DOHH2 (cell line): Measurements from ENCODE around the gene AMTN.

ENCODE experiments used
- H3F3A ChIP-seq: fragments of 200-600 bp; sonication (generic), shearing (Covaris generic); 2 replicates; pipeline ENCODE4 v1.6.0; 2016; ENCODE audit warnings: antibody characterized with exemption, mild to moderate bottlenecking; ENCODE audit not compliant: control insufficient read depth, insufficient read depth
- H3K27ac ChIP-seq: fragments of 200-600 bp; sonication (generic); 2 replicates; pipeline ENCODE4 v1.5.1; 2014; ENCODE audit warnings: low read depth, mild to moderate bottlenecking, low read length, moderate library complexity
- H3K27me3 ChIP-seq: fragments of 200-600 bp; sonication (generic); 2 replicates; pipeline ENCODE4 v1.6.1; 2014; ENCODE audit warnings: mild to moderate bottlenecking, low read length, mixed read lengths; ENCODE audit not compliant: control insufficient read depth
- H3K36me3 ChIP-seq: fragments of 200-600 bp; sonication (generic); 2 replicates; pipeline ENCODE4 v1.6.1; 2014; ENCODE audit warnings: mild to moderate bottlenecking, low read length, moderate library complexity, mixed read lengths; ENCODE audit not compliant: control insufficient read depth
- H3K4me1 ChIP-seq: fragments of 200-600 bp; sonication (generic); 2 replicates; pipeline ENCODE4 v1.6.1; 2014; ENCODE audit warnings: mild to moderate bottlenecking, low read length, mixed read lengths; ENCODE audit not compliant: control insufficient read depth
- H3K4me2 ChIP-seq: fragments of 200-600 bp; sonication (generic); 2 replicates; pipeline ENCODE4 v1.6.0; 2014; ENCODE audit warnings: mild to moderate bottlenecking, low read length, moderate library complexity
- H3K4me3 ChIP-seq: fragments of 200-600 bp; sonication (generic); 2 replicates; pipeline ENCODE4 v1.5.1; 2014; ENCODE audit warnings: mild to moderate bottlenecking, low read length, mixed read lengths
- H3K79me2 ChIP-seq: fragments of 200-600 bp; sonication (generic); 2 replicates; pipeline ENCODE4 v1.6.1; 2014; ENCODE audit warnings: mild to moderate bottlenecking, low read length, mixed read lengths; ENCODE audit not compliant: control insufficient read depth
- H3K9me2 ChIP-seq: fragments of 200-600 bp; sonication (generic); replicated peaks from 2 replicates; pipeline ENCODE4 v1.6.1; 2014; ENCODE audit warnings: mild to moderate bottlenecking, low read length, mixed read lengths; ENCODE audit not compliant: control insufficient read depth
- H3K9me3 ChIP-seq: fragments of 200-600 bp; sonication (generic); 2 replicates; pipeline ENCODE4 v1.6.1; 2014; ENCODE audit warnings: antibody characterized with exemption, low read length, mixed read lengths; ENCODE audit not compliant: control insufficient read depth, insufficient read depth
- H4K20me1 ChIP-seq: fragments of 200-600 bp; sonication (generic); 2 replicates; pipeline ENCODE4 v1.6.0; 2014; ENCODE audit warnings: low read depth, mild to moderate bottlenecking, antibody characterized with exemption, low read length, moderate library complexity; ENCODE audit not compliant: control insufficient read depth, insufficient read depth
- CTCF ChIP-seq: fragments of 200-600 bp; sonication (generic); IDR thresholded peaks from one replicate; pipeline ENCODE4 v1.5.1; 2014; ENCODE audit warnings: antibody characterized with exemption, mild to moderate bottlenecking, low read depth, low read length; ENCODE audit not compliant: poor library complexity, severe bottlenecking
- EZH2phosphoT487 ChIP-seq: fragments of 200-600 bp; sonication (generic); IDR thresholded peaks from 2 replicates; pipeline ENCODE4 v1.6.1; 2017; ENCODE audit warnings: borderline replicate concordance, mild to moderate bottlenecking, antibody characterized with exemption, low read length, moderate library complexity, mixed read lengths

Gene AMTN

DNA sequence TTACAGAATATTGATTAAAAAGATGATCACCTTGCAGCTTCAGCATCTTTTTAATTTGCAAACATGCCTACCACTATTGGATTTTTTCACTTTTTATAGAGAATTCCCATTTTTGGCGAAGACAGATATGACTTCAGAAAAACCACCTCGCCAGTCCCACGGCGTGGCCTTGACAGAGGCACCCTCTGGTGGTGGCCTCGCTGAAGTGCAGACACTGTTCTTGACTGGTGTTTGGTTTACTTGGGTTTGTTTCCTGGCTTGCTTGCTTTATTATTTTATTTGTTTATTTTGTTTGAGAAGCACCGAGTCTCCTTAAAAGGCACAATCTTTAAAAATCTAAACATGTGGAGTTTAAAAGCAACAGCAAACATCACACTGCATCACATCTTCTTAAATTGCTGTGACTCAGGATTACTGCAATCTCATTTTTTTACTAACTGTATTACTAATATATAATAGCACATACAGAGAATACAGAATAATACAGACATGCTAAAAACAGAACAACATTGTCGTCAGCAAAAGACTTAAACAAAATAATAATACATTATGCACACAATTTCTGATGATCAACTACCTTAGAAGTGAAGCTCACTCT, 13.1 kb upstream of the AMTN start:
- Histone ChIP-seq H4K20me1 (no peaks in the 10 kb centered on the region), H3K4me3 (no peak overlapping the region), H3F3A (no peaks in the 10 kb centered on the region), H3K4me2 (no peak overlapping the region), H3K27me3 (no peaks in the 10 kb centered on the region), H3K9me3 (no peaks in the 10 kb centered on the region), H3K36me3 (no peaks in the 10 kb centered on the region), H3K79me2 (no peaks in the 10 kb centered on the region), H3K9me2 (no peaks in the 10 kb centered on the region), H3K4me1 (peaks cover 12% of the 10 kb centered on the region), H3K27ac (no peak overlapping the region)
- TF ChIP-seq CTCF: peak; percentile 92
- no peak for TF ChIP-seq EZH2phosphoT487

GRCh38 chr4:70508801-70509200, 9.6 kb upstream of the AMTN start:
- Histone ChIP-seq H3K9me2 (no peaks in the 10 kb centered on the region), H3K79me2 (no peaks in the 10 kb centered on the region), H3K27me3 (no peaks in the 10 kb centered on the region), H3F3A (no peaks in the 10 kb centered on the region), H3K4me2 (no peak overlapping the region), H3K36me3 (no peaks in the 10 kb centered on the region), H3K4me3 (no peak overlapping the region), H4K20me1 (no peaks in the 10 kb centered on the region), H3K9me3 (no peaks in the 10 kb centered on the region), H3K27ac (no peak overlapping the region), H3K4me1 (peaks cover 9% of the 10 kb centered on the region)
- no peak for TF ChIP-seq CTCF
- TF ChIP-seq EZH2phosphoT487: no peak

GRCh38 chr4:70511365-70511764, 7.0 kb upstream of the AMTN start:
- no peaks in the 10 kb centered on the region for H3K27me3 ChIP-seq
- H3K4me3 ChIP-seq: no peak overlapping the region
- no peaks in the 10 kb centered on the region for H3K79me2 ChIP-seq
- no peak overlapping the region for H3K4me2 ChIP-seq
- no peaks in the 10 kb centered on the region for H3K9me3 ChIP-seq
- no peaks in the 10 kb centered on the region for H4K20me1 ChIP-seq
- no peak for TF ChIP-seq EZH2phosphoT487
- no peak for TF ChIP-seq CTCF
- H3F3A ChIP-seq: no peaks in the 10 kb centered on the region
- no peaks in the 10 kb centered on the region for H3K4me1 ChIP-seq
- no peaks in the 10 kb centered on the region for H3K36me3 ChIP-seq
- H3K9me2 ChIP-seq: no peaks in the 10 kb centered on the region
- H3K27ac ChIP-seq: no peak overlapping the region
